Neuronal stem cell (in vitro differentiated cells): ENCODE results near the gene APH1A.

Experiments
- DNase-seq: peaks from one replicate; pipeline ENCODE4 v3.0.0-alpha.2; 2013; ENCODE audit warnings: low spot score
- H2AFZ ChIP-seq: one replicate; pipeline ENCODE4 v1.6.1; 2013; ENCODE audit warnings: mild to moderate bottlenecking, low read length, inconsistent platforms
- H2AK5ac ChIP-seq: 2 replicates; pipeline ENCODE4 v1.6.1; 2013; ENCODE audit warnings: low read depth, mild to moderate bottlenecking, inconsistent platforms, low read length, moderate library complexity, mixed read lengths
- H2BK120ac ChIP-seq: 2 replicates; pipeline ENCODE4 v1.6.1; 2013; ENCODE audit warnings: low read depth, mild to moderate bottlenecking, inconsistent platforms, low read length, moderate library complexity, mixed read lengths
- H2BK12ac ChIP-seq: one replicate; pipeline ENCODE4 v1.6.1; 2013; ENCODE audit warnings: low read length, inconsistent platforms
- H2BK15ac ChIP-seq: 2 replicates; pipeline ENCODE4 v1.6.1; 2013; ENCODE audit warnings: mild to moderate bottlenecking, low read length, inconsistent platforms, mixed read lengths
- H2BK5ac ChIP-seq: one replicate; pipeline ENCODE4 v1.6.1; 2013; ENCODE audit warnings: inconsistent platforms, mild to moderate bottlenecking, low read length, moderate library complexity
- H3K14ac ChIP-seq: one replicate; pipeline ENCODE4 v1.6.1; 2013; ENCODE audit warnings: low read length, inconsistent platforms
- H3K18ac ChIP-seq: 2 replicates; pipeline ENCODE4 v1.6.1; 2013; ENCODE audit warnings: low read length, inconsistent platforms
- H3K23ac ChIP-seq: 2 replicates; pipeline ENCODE4 v1.6.1; 2013; ENCODE audit warnings: low read depth, mild to moderate bottlenecking, mixed read lengths, low read length, inconsistent platforms; ENCODE audit not compliant: poor library complexity
- H3K27ac ChIP-seq: replicated peaks from 3 replicates; pipeline ENCODE4 v1.5.1; 2013; ENCODE audit warnings: low read length, inconsistent platforms
- H3K27me3 ChIP-seq, 3 experiments: 2 replicates each; pipeline ENCODE4 v1.6.1; 2013; ENCODE audit warnings: low read length in 3 of 3, mild to moderate bottlenecking in 2 of 3, inconsistent platforms in 1 of 3, low read depth in 1 of 3, mixed read lengths in 1 of 3, moderate library complexity in 1 of 3; ENCODE audit not compliant: control insufficient read depth in 3 of 3, insufficient read depth in 3 of 3
- H3K36me3 ChIP-seq, 2 donors: replicated peaks in 1 of 2; 2 replicates each; pipeline ENCODE4 v1.6.1; 2013; ENCODE audit warnings: low read length in 2 of 2; ENCODE audit not compliant: control insufficient read depth in 2 of 2, insufficient read depth in 2 of 2
- H3K4ac ChIP-seq: 2 replicates; pipeline ENCODE4 v1.6.1; 2013; ENCODE audit warnings: inconsistent platforms, mild to moderate bottlenecking, low read length, moderate library complexity
- H3K4me1 ChIP-seq, 2 donors: 1 replicate in 1 of 2; 2 replicates in 1 of 2; pipeline ENCODE4 v1.6.1; 2013; ENCODE audit warnings: low read length in 2 of 2, low read depth in 1 of 2; ENCODE audit not compliant: control insufficient read depth in 2 of 2, insufficient read depth in 1 of 2
- H3K4me2 ChIP-seq: one replicate; pipeline ENCODE4 v1.6.1; 2013; ENCODE audit warnings: mild to moderate bottlenecking, low read length, inconsistent platforms; ENCODE audit not compliant: insufficient read depth, poor library complexity, severe bottlenecking
- H3K4me3 ChIP-seq, 2 donors: 2 replicates each; pipeline ENCODE4 v1.5.1; 2013; ENCODE audit warnings: low read length in 2 of 2, mild to moderate bottlenecking in 2 of 2, inconsistent platforms in 1 of 2, moderate library complexity in 1 of 2
- H3K79me1 ChIP-seq: one replicate; pipeline ENCODE4 v1.6.1; 2013; ENCODE audit warnings: low read depth, mild to moderate bottlenecking, inconsistent platforms, low read length, moderate library complexity
- H3K9ac ChIP-seq: one replicate; pipeline ENCODE4 v1.6.1; 2013; ENCODE audit warnings: mild to moderate bottlenecking, low read depth, low read length, inconsistent platforms; ENCODE audit not compliant: poor library complexity
- H3K9me3 ChIP-seq, 2 donors: replicated peaks in 1 of 2; 2 replicates each; pipeline versions ENCODE3 to v1.6.1; 2013; ENCODE audit warnings: low read length in 2 of 2, mild to moderate bottlenecking in 2 of 2, inconsistent platforms in 1 of 2, low read depth in 1 of 2, mixed read lengths in 1 of 2, moderate library complexity in 1 of 2; ENCODE audit not compliant: control insufficient read depth in 2 of 2, insufficient read depth in 1 of 2
- H4K8ac ChIP-seq: one replicate; pipeline ENCODE4 v1.6.1; 2013; ENCODE audit warnings: low read depth, mild to moderate bottlenecking, inconsistent platforms, low read length, moderate library complexity
- H4K91ac ChIP-seq: one replicate; pipeline ENCODE4 v1.6.1; 2013; ENCODE audit warnings: low read length, low read depth, mild to moderate bottlenecking, inconsistent platforms; ENCODE audit not compliant: poor library complexity
- WGBS, 2 donors: extraction: QIAGEN DNeasy Blood & Tissue Kit; methylation state at CpG; one replicate each; pipeline ENCODE4 v1.1.7; 2013; ENCODE audit warnings: missing lambda C conversion rate in 2 of 2, mixed read lengths in 1 of 2; ENCODE audit not compliant: insufficient read length in 2 of 2, insufficient replicate concordance in 1 of 2; ENCODE audit errors: extremely low coverage in 2 of 2; 5-methylcytosine and 5-hydroxymethylcytosine counted together

The APH1A gene

GRCh38 chr1:150280138-150280707, 11.4 kb upstream of the APH1A start:
- no peak overlapping the region for H3K27ac ChIP-seq
- H3K27me3 ChIP-seq = peaks cover 0 to 7% (median 0%) of the 10 kb centered on the region in 3 experiments
- no peak overlapping the region for H3K4me2 ChIP-seq
- H4K91ac ChIP-seq = no peak overlapping the region
- no peak overlapping the region for H2AK5ac ChIP-seq
- 100% methylated on average over 3 of the region's 6 CpGs; no CpG with 5 or more reads in 1 of the 2 donors for WGBS, 2 donors
- no peak overlapping the region for H2BK15ac ChIP-seq
- H2BK12ac ChIP-seq = no peak overlapping the region
- no peak overlapping the region for H3K9ac ChIP-seq
- peaks cover 8 to 54% of the 10 kb centered on the region in 2 donors for H3K36me3 ChIP-seq
- H2AFZ ChIP-seq = no peak overlapping the region
- no peak overlapping the region for H3K23ac ChIP-seq
- H4K8ac ChIP-seq = no peak overlapping the region
- H3K14ac ChIP-seq = no peak overlapping the region
- no peaks in the 10 kb centered on the region for H3K79me1 ChIP-seq
- no peaks in the 10 kb centered on the region for H3K9me3 ChIP-seq
- no peak overlapping the region for H3K18ac ChIP-seq
- H2BK120ac ChIP-seq = no peak overlapping the region
- no peak overlapping the region for H3K4ac ChIP-seq
- H2BK5ac ChIP-seq = no peak overlapping the region
- no peak for DNase-seq
- H3K4me3 ChIP-seq = no peak overlapping the region
- peaks cover 0 to 10% of the 10 kb centered on the region in 2 donors for H3K4me1 ChIP-seq

GRCh38 chr1:150273311-150273710, 4.5 kb upstream of the APH1A start:
- peak overlapping the region in 1 of 2 donors; percentile 51 for H3K4me3 ChIP-seq
- H2AFZ ChIP-seq = no peak overlapping the region
- H2BK15ac ChIP-seq = no peak overlapping the region
- WGBS, 2 donors = no CpG with 5 or more reads among the region's 1 CpG
- H3K4me2 ChIP-seq = peak overlapping the region; percentile 79
- H3K27ac ChIP-seq = peak overlapping the region; percentile 71
- H3K79me1 ChIP-seq = peaks cover 2% of the 10 kb centered on the region
- H3K18ac ChIP-seq = no peak overlapping the region
- peak overlapping the region; percentile 67 for H2BK5ac ChIP-seq
- no peak overlapping the region for H2BK120ac ChIP-seq
- no peak overlapping the region for H2AK5ac ChIP-seq
- no peak overlapping the region for H2BK12ac ChIP-seq
- no peak overlapping the region for H3K23ac ChIP-seq
- DNase-seq = no peak
- H3K4me1 ChIP-seq = peaks cover 8 to 9% of the 10 kb centered on the region in 2 donors
- H3K4ac ChIP-seq = no peak overlapping the region
- H3K9ac ChIP-seq = no peak overlapping the region
- no peak overlapping the region for H4K91ac ChIP-seq
- no peak overlapping the region for H4K8ac ChIP-seq
- no peak overlapping the region for H3K14ac ChIP-seq
- H3K27me3 ChIP-seq = no peaks in the 10 kb centered on the region
- no peaks in the 10 kb centered on the region for H3K9me3 ChIP-seq
- peaks cover 6 to 29% of the 10 kb centered on the region in 2 donors for H3K36me3 ChIP-seq

- Histone ChIP-seq H3K27ac (no peak overlapping the region), H3K4me2 (no peak overlapping the region), H3K4ac (no peak overlapping the region), H2AFZ (no peak overlapping the region), H3K79me1 (peaks cover 10% of the 10 kb centered on the region), H4K91ac (no peak overlapping the region), H3K4me3 (no peak overlapping the region), H2BK12ac (no peak overlapping the region), H2BK5ac (no peak overlapping the region), H2AK5ac (no peak overlapping the region), H3K23ac (no peak overlapping the region), H3K18ac (no peak overlapping the region), H3K9ac (no peak overlapping the region), H2BK120ac (no peak overlapping the region), H3K14ac (no peak overlapping the region), H2BK15ac (no peak overlapping the region), H4K8ac (no peak overlapping the region), H3K9me3 (no peaks in the 10 kb centered on the region), H3K4me1 (peaks cover 15% of the 10 kb centered on the region in 2 donors), H3K27me3 (no peaks in the 10 kb centered on the region), H3K36me3 (peaks cover 11 to 27% of the 10 kb centered on the region in 2 donors)
- no CpG with 5 or more reads among the region's 7 CpGs for WGBS, 2 donors
- DNase-seq = no peak
Measured at GRCh38 chr1:150271291-150271959, 2.6 kb upstream of the APH1A start.

GRCh38 chr1:150269451-150269850, 635 bp upstream of the APH1A start:
- no peak overlapping the region for H4K8ac ChIP-seq
- peaks cover 15% of the 10 kb centered on the region in 2 donors for H3K4me1 ChIP-seq
- H3K27ac ChIP-seq = peak overlapping the region; percentile 55
- H3K14ac ChIP-seq = no peak overlapping the region
- no peak overlapping the region for H2BK120ac ChIP-seq
- H3K4me3 ChIP-seq = peak overlapping the region; percentile 77 to 95
- H3K27me3 ChIP-seq = no peaks in the 10 kb centered on the region
- no peak overlapping the region for H3K18ac ChIP-seq
- no peak for DNase-seq
- peaks cover 10% of the 10 kb centered on the region for H3K79me1 ChIP-seq
- H3K23ac ChIP-seq = no peak overlapping the region
- H2BK15ac ChIP-seq = no peak overlapping the region
- H2AFZ ChIP-seq = peak overlapping the region; percentile 87
- no CpG with 5 or more reads among the region's 10 CpGs for WGBS, 2 donors
- no peak overlapping the region for H4K91ac ChIP-seq
- no peaks in the 10 kb centered on the region for H3K9me3 ChIP-seq
- H3K9ac ChIP-seq = no peak overlapping the region
- H3K36me3 ChIP-seq = peaks cover 24 to 34% of the 10 kb centered on the region in 2 donors
- no peak overlapping the region for H2AK5ac ChIP-seq
- no peak overlapping the region for H3K4ac ChIP-seq
- no peak overlapping the region for H2BK12ac ChIP-seq
- H3K4me2 ChIP-seq = peak overlapping the region; percentile 49
- no peak overlapping the region for H2BK5ac ChIP-seq
